Glomerular endothelial cell (primary cell): ENCODE measurements around the gene CACNB2. TPM values are rescaled to one million over a fixed set of nuclear protein-coding genes. Genes with fewer than 3 reads are reported as not detected.

Experiments used
- DNase-seq: peaks from one replicate; pipeline ENCODE4 v3.0.0-alpha.2; 2011; ENCODE audit warnings: low read depth, low spot score; ENCODE audit errors: extremely low read depth
- total RNA-seq: library from RNA; depleted of rRNA; stranded (reverse); fragments of >200 nt; gene quantifications from 2 replicates; pipeline ENCODE4 v1.2.3, GENCODE V29; 2015

The CACNB2 gene
- total RNA-seq, 1 donor from 2014 or later: not detected

DNA sequence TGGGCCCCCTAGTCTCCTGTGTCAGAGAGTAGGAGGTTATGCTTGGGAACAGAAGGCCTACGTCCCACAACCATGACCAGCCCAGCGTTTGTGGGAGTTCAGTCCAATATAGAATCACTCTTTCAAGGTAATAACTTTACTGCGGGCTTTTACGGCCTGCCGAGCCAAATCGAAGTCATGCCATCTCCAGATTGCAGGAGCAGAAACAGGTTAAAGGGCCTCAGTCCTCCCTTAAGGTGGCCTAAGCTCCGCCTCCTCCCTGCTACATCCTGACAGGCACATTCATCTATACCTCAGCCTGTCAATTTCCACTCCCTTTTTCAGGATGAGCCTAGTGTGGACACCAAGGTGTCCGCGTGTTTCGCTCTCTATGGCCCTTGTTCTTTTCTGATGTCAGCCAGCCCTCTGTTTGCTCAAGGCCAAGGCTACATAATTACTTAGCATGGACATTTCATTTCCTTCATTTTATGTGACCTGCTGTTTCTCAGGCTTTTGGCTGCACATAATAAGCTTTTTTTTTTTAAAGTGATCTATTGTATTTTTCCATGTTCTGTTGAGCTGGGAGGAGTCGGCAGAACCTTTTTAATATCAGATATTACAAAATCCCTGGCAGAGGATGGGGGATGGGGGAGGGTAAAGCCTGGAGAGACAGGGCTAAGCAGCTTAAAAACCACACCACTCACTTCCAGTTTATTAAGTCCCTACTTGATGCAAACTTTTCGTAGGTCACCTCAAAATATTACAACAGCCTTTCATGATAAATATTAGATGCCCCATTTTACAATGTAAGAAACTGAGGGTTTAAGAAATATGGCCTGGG, 84.6 kb downstream of the CACNB2 start:
- DNase-seq: no peak

DNA sequence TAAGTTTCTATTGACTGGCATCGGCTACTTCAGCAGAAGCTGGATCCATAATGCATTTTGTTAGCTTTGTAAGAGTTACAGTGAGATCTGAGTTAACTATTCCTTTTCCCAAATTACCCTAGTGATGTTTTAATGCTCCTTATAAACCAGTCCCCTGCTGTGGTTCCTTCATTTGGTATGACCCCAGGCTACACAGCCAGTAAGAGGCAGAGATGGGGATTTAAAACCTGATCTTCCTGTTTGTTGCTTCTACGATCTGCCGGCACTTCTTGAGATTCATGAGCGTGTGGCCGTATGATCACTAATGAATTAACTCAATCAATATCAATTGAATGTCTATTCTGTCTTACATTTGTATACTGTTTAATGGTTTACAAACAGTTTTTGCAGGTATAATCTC, 86.1 kb downstream of the CACNB2 start:
- DNase-seq: no peak

DNA sequence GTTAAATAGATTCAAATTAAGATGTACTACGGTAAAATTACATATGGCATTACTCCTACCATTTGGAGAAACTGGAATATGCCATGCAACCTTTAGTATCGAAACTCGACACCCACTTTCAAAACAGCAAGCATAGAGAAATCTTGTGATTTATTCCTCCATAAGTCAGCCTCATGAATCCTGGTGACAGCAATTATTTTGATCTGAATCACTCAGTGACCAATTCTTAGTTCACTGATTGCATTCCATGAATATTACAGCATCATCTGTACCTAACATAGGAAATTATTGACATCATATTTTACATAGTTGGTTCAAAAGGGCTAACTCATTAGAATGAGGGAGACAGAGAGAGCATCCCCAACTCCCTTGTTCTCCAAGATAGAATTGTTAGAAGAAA, 89.6 kb downstream of the CACNB2 start:
- DNase-seq: no peak

DNA sequence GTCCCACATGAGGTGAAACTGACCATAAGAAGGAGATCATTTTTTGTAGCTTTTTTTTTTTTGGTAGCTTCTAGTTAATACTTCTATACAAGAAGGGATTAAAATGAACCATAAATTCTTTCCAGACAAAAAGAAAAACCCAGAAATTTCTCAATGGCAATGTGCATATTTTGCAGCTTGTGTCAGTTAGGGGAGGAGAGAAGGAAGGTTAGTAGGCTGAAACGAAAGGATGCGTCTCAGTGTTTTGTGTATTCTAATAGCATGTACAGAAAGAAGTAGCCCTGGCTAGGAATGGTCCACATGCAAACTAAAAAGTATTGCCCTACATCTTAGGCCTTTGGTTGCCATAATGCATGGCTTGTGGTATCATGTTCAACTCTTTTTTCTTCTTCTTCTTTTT, 90.6 kb downstream of the CACNB2 start:
- no peak for DNase-seq

DNA sequence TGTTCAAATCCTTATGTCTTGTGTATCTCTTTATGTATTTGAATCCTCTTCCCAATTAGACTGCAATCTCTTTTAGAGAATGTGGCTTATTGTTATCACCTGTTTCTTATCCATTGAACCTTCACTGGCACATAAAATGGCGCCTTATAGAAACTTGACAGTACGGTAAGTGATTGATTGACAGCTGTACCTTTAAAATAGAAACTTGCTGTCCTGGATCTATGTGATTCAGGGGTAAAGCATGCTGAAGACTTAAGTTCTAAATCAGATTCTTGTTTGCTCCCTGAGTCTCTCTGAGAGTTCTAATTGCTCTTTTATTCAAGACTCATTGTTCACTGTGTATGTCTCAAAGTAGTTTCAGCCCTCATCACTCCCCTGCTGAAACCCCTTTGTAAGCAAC, 91.3 kb downstream of the CACNB2 start:
- DNase-seq: no peak

DNA sequence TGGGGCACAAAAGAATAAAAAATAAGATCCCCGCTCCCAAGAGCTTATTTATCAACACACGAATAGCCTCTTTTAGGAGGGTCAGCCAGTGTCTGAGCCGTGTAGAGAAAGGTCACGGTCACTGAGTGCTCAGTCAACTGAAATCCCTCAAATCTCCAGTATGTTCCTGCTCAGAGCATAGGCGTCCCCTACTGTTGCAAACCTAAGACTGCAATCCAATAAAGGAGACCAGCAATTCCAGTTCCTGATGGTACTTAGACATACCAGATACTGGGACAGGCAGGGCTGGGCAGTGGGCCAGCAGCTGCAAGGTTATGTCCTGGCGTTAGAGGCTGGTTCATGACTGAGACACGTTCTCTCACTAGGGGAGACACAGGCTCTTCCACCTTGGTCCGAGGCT, 93.6 kb downstream of the CACNB2 start:
- no peak for DNase-seq

DNA sequence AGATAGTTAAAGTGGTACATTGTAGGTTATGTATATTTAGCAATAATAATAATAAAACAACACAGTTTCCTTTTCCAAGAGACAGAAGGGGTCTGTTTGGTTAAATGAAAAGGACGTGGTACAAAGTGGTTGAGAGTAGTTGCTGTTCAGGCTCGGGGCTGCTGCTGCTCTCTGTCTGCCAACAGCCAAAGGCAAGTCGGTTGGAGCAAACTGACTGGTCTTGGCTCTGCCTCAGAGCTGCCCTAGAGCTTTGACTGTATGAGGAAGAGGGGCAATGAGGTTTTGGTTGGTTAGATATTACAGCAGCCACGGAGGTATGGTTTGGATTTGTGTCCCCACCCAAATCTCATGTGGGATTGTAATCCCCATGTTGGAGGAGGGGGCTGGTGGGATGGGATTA, 95.3 kb downstream of the CACNB2 start:
- DNase-seq: no peak

DNA sequence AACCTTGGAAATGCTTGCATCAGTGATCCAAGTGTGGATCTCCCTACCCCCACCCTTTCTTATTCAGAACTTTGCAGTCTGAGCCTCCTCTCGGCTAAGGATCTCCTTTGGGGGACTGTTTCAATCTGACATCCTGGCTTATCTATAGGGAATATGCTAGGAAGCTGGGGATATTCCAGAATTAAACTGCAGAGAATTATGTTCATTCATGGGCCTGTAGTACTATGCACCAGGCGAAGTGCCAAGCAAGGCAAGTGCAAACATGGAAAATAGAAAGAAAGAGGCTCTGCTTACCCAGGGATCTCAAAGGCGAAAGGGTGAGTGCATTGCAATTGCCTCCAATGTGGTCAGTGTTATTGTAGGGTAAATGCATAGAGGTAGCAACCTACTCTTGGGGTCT, 96.5 kb downstream of the CACNB2 start:
- DNase-seq: no peak

DNA sequence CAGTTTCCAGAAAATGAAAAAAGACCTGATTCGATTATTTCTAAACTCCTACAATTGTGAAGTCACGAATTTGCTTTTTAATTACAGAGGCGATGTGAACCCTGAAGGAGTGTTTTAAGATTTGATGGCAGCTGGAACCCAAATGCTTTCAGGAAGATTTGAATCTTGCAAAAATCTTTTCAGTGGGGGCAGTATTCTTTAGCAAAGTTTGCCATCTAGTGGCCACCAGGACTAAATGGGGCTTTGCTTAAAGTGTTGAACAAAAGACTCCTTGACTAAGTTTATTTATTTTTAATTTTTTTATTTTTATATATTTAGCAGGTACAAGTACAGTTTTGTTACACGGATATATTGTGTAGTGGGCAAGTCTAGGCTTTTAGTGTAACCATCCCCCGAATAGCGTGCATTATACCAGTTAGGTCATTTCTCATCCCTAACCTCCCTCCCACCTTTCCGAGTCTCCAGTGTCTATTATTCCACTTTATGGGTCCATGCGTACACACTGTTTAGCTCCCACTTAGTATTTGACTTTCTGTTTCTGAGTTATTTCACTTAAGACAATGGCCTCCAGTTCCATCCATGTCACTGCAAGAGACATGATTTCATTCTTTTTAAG, 98.8 kb downstream of the CACNB2 start:
- DNase-seq: peak; percentile 4

DNA sequence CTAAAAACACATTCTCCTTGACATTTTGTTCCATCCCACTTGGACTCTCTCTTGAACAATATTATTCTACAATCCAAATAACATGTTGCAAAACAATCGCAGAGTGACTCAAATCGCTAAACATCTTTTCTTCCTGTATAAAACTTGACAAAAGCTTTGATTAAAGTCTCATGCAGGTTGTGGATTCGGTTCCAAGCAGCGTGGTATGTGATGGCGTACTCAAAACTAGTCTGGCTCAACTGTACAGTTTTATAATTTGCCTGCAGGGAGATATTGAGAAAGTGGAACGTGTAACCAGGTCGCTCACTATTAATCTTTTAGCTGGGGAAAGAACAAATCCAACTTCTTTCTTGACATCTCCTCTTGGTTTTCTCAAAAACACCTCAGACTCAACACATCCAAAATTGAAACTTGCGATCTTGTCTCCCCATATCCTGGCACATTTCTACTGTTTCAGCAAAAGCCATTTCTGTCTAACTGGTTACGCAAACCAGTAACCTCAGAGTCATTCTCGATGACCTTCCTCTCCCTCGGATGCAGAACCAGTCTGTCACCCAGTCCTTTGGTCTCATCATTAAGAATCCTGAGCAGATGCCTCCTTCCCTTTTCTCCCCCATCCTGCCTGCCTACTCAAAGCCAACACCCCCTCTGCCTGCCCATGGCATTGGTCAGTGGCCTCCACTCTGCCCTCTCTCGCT, 100.1 kb downstream of the CACNB2 start:
- no peak for DNase-seq

DNA sequence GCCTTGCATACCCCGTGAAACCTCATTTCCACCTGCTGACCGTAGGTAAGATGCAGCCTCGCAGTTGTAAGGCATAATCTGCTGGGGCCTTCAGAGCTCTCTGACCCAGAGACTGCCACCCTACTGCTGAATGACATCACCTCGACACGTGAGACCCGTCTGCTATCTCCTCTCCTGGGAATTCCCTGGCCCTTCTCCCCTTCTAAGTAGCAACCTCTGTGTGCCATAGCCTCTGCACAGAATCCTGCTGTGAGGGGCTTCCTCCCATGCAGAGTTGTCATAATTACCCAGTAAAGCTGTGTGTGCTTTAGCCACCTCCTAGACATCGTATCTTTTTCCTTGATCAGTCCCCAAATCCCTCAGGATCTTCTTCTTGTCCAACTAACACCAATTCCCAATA, 106.7 kb downstream of the CACNB2 start:
- no peak for DNase-seq

DNA sequence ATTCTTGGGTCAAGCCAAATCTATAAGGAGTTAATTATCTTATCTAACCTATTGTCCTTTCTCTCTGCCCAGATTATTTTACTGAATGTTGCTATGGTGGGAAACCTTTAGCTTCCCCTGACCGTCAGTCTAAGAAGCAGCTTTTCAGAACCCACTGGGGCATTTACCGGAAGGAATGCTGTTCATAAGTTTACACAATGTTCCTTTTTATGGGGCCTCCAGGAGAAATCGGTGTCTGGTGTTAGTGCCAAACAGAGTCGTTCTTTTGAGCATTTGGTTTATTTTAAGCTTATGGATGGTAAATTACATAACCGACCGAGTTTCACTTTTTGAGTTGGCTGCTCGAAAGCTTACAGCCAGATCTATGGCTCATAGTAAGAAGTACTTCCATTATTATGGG, 111.9 kb downstream of the CACNB2 start:
- no peak for DNase-seq

DNA sequence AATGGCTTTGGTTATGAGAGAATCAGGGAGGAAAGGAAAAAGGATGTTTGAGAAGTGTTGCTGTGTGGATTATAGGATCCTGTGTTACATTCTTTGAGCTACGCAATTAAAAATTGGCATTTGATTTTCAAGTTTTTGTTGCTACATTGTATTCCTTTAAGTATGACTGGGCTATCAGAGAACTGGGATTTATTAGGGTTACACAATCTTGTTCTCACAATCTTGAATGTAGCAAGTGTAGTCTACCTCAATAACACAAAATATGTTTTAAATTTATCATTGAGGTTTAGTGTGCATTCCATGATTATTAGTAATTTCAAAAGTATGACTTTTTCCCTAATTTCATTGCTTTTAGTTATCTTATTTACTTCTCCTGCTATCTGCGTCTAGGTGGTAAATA, 113.9 kb downstream of the CACNB2 start:
- DNase-seq: no peak

DNA sequence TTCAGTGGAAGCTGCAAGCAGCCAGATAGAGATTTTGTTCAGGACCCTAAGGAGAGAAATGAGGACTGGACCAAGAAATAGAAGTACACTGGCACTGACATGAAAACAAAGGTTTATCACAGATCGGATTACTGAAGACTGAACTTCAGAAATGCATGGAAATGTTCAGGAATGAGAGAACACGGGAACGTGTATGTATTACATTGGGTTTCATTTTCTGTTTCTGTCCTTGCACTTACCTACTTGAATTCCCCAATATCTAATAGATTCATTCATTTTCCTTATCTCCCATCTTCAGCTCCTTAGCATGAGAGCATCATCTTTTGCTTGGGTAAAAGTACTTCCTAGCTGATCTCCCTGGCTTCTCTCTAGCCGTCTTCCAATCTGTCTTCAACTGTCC, 114.5 kb downstream of the CACNB2 start:
- DNase-seq: no peak

DNA sequence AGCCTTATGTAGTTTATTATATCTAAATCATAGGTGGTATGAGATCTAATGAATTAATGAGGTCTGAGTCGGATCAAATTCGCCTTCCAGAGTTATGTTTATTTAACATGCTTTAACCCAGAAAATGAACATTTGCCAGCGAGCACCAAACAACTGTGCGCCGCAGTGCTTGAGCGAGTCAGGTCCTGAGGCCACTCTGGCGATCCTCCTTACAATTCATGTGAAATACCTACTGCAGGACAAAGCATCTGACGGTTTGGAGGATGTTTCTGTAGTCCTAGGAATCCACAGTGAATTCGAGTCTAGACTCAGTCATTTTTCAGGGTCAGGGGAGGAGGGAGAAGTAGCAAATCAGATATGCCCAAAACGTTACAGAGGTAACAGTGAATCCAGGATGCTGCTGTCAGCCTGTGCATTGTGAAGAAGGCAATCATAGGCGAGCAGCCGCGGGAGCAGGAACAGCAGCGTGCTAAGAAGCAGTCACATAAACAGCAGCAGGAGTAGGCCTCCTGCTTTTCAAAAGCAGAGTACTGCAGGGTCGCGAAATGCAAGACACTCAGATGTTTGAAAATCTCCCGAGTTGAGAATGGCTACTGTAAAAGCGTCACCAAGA, 120.2 kb downstream of the CACNB2 start:
- DNase-seq: no peak

DNA sequence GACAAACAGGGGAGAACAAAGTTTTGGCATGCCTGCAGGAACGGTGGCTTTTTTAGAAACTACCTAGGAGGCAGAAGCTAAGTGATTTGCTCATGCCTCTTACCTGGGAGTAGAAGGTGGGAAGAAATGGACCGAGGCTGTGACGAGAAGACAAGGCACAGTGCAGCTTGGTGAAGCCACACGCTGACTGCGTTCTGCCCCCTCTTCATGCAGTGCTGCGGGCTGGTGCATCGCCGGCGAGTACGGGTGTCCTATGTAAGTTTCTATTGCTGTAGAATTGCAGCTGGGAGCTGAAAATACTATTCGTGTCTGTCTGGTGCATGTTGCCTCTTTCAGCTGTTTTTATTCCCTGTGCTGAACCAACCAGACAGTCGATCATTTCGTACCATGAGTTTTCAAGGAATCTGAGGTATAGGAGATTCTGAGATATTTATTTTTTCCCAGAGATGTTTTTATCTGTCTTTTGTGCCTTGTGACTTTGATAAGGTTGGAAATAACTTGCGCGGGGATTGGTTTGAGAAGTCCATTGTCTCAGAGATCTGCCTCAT, 120.9 kb downstream of the CACNB2 start:
- DNase-seq: no peak

DNA sequence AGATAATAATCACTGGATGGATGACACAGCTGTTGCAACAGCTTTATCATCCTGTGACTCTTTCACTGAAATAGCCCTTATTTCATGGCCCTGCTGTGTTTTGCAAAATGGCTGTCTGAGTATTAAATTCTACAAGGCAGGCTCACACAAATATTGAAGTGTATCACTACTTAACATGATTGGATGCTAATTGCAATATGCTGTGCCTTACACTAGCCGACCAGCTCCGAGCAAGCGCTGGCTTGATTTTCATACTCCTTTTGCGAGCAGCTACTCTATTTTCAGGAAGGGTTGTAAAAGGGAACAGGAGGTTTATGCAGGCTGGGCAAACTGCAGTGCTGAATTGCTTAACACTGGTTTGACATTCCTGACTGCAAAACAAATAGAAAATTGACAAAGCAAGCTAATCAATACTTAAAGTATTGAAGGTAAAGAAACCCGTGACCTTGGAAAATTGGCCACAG, 121.6 kb downstream of the CACNB2 start:
- no peak for DNase-seq

DNA sequence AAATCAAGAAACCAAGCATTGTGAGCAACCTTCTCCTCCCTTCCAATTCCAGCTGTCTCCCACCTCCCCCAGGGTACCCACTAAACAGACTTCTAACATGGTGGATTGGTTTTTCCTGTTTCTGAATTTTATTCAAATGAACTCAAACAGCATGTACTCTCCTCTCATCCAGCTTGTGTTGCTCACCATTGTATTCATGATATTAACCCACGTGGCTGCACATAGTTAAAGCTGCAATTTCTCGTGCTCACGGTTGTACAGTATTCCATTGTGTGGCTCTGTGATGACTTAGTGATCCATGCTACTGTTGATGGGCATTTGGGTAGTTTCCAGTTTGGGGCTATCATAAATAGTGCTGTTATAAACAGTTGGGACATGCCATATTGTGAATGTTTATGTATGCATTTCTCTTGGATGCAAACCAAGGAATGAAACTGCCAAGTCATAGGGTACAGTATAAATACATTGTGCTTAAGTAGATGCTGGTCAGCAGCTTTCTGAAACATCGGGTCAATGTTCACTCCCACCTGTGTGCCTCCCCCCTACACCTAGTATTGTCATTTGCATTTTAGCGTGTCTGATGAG, 124.3 kb downstream of the CACNB2 start:
- no peak for DNase-seq

DNA sequence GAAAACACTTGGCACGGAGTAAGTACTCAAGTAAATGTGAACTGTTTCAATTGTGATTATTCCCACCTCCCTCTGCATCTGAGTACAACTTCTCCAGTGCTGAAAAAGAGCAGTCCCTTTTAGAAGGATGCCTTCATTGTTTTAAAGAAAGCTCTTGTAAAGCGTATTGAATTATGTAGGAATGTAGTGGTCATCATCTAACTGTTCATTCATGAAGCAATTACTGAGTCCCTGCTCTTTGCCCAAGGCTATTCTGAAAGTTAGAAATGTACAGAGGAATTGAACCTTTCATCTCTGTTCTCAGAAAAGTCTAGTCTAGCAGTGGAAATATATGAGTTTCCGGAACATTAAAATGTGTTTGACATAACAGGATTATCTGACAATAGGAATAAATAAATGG, 127.8 kb downstream of the CACNB2 start:
- DNase-seq: no peak

DNA sequence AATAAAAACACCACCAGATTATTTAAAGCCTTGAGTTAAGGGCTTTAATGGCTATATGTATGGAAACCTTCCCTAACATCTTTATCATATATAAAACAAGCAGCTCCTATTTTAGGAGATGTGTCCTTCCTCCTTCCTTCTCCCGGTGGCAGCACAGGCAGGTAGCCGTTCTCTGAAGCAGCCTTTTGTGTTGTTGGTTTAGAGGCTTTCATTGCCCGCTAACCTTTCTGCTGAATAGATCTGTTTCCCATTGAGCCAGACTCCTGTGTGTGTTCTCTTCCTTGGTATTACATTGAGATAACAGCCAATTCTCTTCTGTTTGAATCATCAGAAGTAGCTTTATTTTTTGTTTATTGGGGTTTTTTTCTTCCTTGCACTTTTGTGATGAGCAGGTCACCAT, 131.3 kb downstream of the CACNB2 start:
- DNase-seq: no peak

DNA sequence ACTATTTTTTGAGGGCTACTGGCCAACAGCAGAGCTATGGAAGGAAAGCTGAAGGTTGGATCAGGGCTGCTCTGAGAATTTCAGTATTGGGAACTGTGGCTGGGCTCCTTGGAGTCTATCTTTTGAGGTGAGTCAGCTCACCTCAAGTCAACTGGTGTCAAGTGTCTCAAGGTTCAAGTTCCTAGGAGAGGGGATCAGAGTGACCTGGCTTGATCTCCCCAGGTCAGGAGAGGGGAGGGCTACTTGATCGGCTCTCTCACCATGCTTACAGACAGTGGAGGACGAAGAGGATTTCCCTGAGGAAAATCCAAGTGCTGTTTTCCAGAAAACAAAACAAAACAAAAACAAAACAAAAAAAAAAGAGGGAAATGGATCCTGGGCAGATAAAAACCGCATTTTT, 132.8 kb downstream of the CACNB2 start:
- DNase-seq: no peak
